NK-92 (cell line): ENCODE results near the gene ADAM20.
"Not testable (repeated sequence)": the region's sequence is repeated elsewhere in the genome, so short reads cannot be mapped to it uniquely, and the experiment has no call there.

Experiments
- DNase-seq: peaks from one replicate; lab custom pipeline; 2025; ENCODE audit not compliant: unreplicated experiment; lab: John Stamatoyannopoulos, UW

ADAM20 gene

DNA sequence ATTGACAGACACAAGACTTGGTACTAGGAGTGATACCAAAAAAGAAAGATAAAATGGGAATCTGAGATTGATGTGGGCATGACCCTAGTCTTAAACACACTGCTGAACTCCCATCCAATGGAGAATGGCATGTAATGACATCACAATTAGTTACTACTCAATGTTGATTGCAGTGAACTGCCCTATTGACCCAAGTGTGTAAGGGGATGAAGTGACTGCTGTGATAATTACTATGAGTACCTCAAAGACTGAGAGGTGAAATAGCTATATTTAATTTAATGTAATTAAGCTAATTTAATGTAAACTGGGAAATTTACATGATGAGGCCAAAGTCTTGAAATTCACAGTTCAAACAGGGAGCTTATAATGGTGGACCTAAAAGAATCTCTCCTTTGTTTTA, at the start of gene ADAM20:
Gene ADAM20, minus strand, starts transcription at position 101 of the 400 bp plus-strand sequence. CDS start 10,247 bp downstream, outside the sequence.
- DNase-seq, result no peak

GRCh38 chr14:70576891-70577290, 42.1 kb upstream of the ADAM20 start:
- no peak for DNase-seq

DNA sequence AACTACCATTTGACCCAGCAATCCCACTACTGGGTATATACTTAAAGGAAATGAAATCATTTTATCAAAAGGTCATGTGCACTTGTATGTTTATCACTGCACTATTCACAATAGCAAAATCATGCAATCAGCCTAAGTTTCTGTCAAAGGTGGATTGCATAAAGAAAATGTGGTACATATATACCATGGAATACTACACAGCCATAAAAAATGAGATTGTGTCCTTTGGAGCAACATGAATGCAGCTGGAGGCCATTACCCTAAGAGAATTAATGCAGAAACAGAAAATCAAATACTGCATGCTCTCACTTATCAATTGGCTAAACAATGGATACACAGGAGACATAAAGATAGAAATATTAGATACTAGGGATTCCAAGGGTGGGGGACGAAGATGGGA, 38.2 kb upstream of the ADAM20 start:
- DNase-seq, result no peak

GRCh38 chr14:70571139-70571538, 36.3 kb upstream of the ADAM20 start:
- no peak for DNase-seq

DNA sequence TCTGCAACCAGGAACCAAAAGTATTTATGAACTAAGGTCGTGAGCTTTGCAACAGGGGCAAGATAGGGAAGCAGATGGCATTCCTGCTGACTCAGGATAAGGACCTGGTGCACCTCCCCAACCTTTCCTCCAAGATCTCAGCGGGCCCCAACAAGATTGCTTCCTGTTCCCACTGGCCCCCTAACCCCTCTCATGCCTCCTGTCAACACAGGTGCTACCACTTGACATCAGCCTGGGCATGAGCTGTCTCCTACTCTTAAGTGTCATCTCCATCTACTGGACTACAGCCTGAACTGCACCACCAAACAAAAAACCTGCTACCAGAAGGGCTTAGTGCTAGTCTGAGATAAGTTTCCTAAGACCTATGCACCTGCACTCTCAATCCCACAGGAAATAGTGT, 33.0 kb upstream of the ADAM20 start:
- DNase-seq, result no peak

- no peak for DNase-seq
Observed at GRCh38 chr14:70563869-70564268, 29.1 kb upstream of the ADAM20 start.

DNA sequence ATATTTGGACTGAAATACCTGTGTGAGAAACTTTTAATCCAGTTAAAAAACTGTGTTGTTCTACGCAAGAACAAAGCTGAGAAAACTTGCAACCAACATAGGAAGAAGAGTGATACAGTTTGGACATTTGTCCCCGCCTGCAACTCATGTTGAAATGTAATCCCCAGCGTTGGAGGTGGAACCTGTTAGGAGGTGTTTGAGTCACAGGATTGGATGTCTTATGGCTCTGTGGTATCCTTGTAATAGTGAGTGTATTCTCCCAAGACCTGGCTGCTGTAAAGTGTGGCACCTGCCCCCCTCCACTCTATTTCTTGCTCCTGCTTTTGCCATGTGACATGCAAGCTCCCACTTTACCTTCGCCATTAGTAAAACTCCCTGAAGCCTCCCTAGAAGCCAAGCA, 28.6 kb upstream of the ADAM20 start:
- DNase-seq, result no peak

DNA sequence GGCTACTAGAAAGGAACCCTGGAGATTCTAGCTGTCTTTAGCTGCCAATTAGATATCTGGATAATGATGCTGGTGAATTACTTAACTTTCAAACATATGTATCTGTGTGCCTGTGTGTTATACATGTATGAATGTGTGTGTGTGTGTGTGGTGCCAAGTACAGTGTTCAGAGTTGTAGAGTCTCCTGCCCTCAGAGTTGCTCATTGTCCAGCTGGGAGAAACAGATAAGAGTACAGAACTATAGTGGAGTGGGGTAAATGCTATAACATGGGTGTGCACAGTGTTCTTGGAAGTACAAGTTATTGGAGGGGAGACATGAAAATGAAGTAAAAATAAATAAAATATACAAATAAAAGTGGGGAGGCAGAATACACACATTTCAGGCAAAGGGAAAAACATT, 23.6 kb upstream of the ADAM20 start:
- no peak for DNase-seq

GRCh38 chr14:70555890-70556289, 21.1 kb upstream of the ADAM20 start:
- no peak for DNase-seq

GRCh38 chr14:70538087-70538486, 3.3 kb upstream of the ADAM20 start:
- no peak for DNase-seq

GRCh38 chr14:70536830-70537229, 2.0 kb upstream of the ADAM20 start:
- DNase-seq, result no peak

DNA sequence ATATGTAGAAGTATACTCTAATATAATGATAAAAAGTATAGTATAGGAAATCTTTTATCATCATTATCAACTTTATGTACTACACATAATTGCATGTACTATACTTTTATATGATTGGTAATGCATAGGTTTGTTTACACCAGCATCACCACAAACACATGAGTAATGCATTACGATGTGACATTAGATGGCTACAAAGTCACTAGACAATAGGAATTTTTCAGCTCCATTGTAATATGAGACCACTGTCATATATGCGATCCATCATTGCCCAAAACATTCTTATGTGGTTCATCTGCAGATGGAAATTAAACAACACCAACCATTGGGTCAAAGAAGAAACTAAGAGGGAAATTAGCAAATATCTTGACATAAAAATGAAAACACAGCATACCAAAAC, 4.4 kb downstream of the ADAM20 start:
- no peak for DNase-seq

- no peak for DNase-seq
Observed at GRCh38 chr14:70527501-70528105, 7.2 kb downstream of the ADAM20 start.

- DNase-seq, result no peak
Observed at GRCh38 chr14:70525691-70526090, 9.1 kb downstream of the ADAM20 start.

DNA sequence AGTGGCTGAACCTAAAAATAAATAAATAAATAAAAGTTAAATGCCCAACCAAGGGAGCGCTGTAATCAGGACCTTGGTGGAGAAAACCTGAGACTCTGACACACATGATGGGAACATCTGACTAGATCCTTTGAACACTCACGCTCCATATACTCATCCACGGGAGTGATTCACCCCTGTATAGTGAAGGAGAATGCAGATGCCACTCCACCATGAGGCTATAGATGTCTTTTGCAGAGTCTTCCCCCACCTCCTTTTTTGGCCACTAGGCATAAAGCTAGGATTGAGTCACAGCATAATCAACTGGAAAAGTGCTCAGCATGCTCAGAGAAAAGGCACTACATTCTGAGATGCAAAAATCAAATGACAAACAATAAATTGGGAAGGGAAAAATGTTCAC, 19.0 kb downstream of the ADAM20 start:
- no peak for DNase-seq

- no peak for DNase-seq
Observed at GRCh38 chr14:70514168-70515069, 20.4 kb downstream of the ADAM20 start.

DNA sequence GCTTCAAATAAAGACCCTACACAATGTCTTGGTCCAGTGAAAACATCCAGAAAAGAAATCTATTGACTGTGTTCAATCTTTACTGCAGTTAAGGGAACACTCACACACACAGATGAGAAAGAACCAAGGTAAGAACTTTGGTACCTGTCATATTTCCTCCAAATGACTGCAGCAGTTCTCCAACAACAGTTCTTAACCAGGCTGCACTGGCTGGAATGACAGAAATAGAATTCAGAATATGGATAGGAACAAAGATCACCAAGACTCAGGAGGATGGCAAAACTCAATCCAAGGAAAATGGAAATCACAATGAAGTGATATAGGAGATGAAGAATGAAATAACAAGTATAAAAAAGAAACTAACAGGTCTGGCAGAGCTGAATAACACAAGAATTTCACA, 36.6 kb downstream of the ADAM20 start:
- no peak for DNase-seq

DNA sequence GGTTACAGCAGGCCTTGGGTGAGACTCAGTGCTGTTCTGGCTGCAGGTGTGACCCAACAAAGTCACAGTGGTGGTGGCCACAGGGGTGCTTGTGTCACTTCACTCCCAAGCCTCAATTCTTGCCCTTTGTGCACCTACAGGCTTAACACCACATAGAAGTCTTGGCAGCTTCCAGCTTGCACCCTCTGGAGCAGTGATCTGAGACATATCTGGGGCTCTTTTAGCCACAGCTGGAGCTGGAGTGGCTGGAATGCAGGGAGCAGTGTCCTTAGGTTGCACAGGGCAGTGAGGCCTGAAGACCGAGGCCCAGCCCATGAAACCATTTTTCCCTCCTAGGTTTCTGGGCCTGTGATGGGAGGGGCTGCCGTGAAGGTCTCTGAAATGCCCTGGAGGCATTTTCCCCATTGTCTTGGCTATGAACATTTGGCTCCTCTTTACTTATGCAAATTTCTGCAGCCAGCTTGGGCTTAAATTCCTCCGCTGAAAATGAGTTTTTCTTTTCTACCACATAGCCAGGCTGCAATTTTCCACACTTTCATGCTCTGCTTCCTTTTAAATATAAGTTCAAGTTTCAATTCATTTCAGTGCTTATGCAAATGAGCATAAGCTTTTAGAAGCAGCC, 45.1 kb downstream of the ADAM20 start:
- DNase-seq, result no peak

GRCh38 chr14:70477356-70478105, 57.3 kb downstream of the ADAM20 start:
- DNase-seq, result not testable (repeated sequence)

DNA sequence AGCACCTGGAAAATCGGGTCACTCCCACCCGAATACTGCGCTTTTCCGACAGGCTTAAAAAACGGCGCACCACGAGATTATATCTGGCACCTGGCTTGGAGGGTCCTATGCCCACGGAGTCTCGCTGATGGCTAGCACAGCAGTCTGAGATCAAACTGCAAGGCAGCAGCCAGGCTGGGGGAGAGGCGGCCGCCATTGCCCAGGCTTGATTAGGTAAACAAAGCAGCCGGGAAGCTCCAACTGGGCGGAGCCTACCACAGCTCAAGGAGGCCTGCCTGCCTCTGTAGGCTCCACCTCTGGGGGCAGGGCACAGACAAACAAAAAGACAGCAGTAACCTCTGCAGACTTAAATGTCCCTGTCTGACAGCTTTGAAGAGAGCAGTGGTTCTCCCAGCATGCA, 59.3 kb downstream of the ADAM20 start:
- not testable (repeated sequence) for DNase-seq

GRCh38 chr14:70473825-70474224, 61.0 kb downstream of the ADAM20 start:
- DNase-seq, result no peak
